Measurements from ENCODE around the gene KRTAP2-1.
"Not testable (repeated sequence)": the region's sequence is repeated elsewhere in the genome, so short reads cannot be mapped to it uniquely, and the experiment has no call there.

Gene KRTAP2-1

GRCh38 chr17:41012326-41013120 lies 34.6 kb downstream of the KRTAP2-1 start:
- no peak for DNase-seq (ENCODE audit: low read depth)

- peak; percentile 63 for DNase-seq (ENCODE audit: low read depth)
These were observed 36.7 kb downstream of the KRTAP2-1 start for GRCh38 chr17:41010441-41010840.

- no peak for DNase-seq (ENCODE audit: low read depth)
These were observed 37.2 kb downstream of the KRTAP2-1 start for GRCh38 chr17:41009936-41010335.

- DNase-seq (ENCODE audit: low read depth) = no peak
These were observed 37.8 kb downstream of the KRTAP2-1 start for GRCh38 chr17:41009301-41009760.

GRCh38 chr17:41008811-41009210 lies 38.3 kb downstream of the KRTAP2-1 start, which contains the start of gene KRTAP3-1:
KRTAP3-1 (minus strand) TSS chr17:41009128; CDS start chr17:41009074, 54 bp downstream.
- DNase-seq (ENCODE audit: low read depth) = no peak

GRCh38 chr17:41004397-41004796 lies 42.7 kb downstream of the KRTAP2-1 start:
- DNase-seq (ENCODE audit: low read depth) = no peak

- peak; percentile 65 for DNase-seq (ENCODE audit: low read depth)
These were observed 43.2 kb downstream of the KRTAP2-1 start for GRCh38 chr17:41003926-41004325.

- peak; percentile 71 for DNase-seq (ENCODE audit: low read depth)
These were observed 44.3 kb downstream of the KRTAP2-1 start for GRCh38 chr17:41002814-41003213.

GRCh38 chr17:41001795-41002194 lies 45.3 kb downstream of the KRTAP2-1 start:
- no peak for DNase-seq (ENCODE audit: low read depth)

GRCh38 chr17:40999563-40999962 lies 47.6 kb downstream of the KRTAP2-1 start, which contains the start of gene KRTAP3-2:
KRTAP3-2 (minus strand) TSS chr17:40999906; CDS start chr17:40999853, 53 bp downstream.
- not testable (repeated sequence) for DNase-seq (ENCODE audit: low read depth)

GRCh38 chr17:40997361-40997760 lies 49.8 kb downstream of the KRTAP2-1 start:
- no peak for DNase-seq (ENCODE audit: low read depth)

- no peak for DNase-seq (ENCODE audit: low read depth)
These were observed 50.3 kb downstream of the KRTAP2-1 start for GRCh38 chr17:40996829-40997228.
